Activated CD8-positive, alpha-beta memory T cell treated with anti-CD3 and anti-CD28 coated beads for 36 hours (primary cell): ENCODE data around the gene ADSS2. TPM values are rescaled to one million over a fixed set of nuclear protein-coding genes. Genes with fewer than 3 reads are reported as not detected.

Experiments used
- CTCF ChIA-PET: fragments of 350-600 bp; sonication (Branson Sonifier 250); formaldehyde crosslinking; loops from one replicate; lab custom pipeline; 2021; ENCODE audit warnings: antibody characterized with exemption; lab: Charles Lee
- POLR2A ChIA-PET: fragments of 350-600 bp; sonication (Branson Sonifier 250); formaldehyde crosslinking; loops from one replicate; lab custom pipeline; 2021; ENCODE audit warnings: antibody characterized with exemption; lab: Charles Lee
- total RNA-seq, 2 experiments: library from RNA; stranded (reverse); gene quantifications; one replicate each; pipeline ENCODE4 v1.2.3, GENCODE V29; 2021

ADSS2 gene
- total RNA-seq, 2 experiments from 2014 or later, result 70.3 to 71.0 TPM

DNA sequence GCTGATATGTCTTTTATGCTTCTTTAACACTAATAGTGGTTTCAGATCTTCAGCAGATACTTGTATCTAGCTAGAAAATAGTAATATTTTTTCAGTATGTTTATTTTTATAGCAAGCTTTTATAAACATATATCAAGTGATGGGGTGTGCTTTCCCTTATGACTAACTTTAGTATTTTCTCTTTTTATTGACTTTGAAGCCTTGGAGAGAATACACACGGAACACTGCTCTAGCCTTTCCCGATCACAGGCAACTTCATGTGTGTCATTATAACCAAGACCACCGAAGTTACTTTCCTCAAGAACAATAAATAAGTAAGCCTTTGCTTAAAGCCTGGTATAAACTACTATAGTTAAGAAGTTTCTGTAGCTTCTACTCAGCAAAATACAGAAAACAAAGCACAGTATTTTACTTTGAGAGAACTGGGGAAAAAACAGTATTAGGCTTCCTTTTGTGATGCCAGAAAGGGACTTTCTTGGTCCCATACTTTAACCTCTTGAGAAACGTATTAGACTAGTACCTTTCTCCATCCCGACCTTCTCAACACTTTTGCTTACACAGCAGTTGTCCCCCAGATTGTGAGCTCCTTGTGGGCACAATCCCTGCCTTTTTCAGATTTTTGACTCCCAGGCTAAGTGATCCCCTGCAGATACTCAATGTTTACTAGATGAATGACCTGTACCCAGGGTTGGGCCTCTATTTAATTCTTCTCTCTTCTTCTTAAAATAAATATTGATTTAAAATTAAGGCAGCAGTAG lies 3.3 kb downstream of the ADSS2 start:
- CTCF ChIA-PET, result no interaction called here
- POLR2A ChIA-PET, result no interaction called here

DNA sequence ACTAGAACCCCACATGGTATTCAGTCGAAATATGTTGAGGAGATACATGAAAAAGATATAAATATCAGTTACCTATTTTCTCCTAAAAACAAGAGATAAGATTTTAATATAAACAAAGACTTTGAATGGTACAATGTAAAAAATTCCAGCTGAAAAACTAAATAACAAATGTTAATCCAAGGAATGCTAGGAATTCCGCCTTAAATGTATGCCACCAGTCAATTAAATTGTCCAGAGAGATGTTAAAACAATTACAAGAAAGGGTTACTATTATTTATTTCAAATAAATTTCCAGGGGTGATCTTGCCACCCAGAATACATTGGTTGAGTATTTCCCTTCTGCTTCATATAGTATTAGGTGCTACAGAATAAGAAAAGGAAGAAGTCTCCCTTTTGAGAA lies 4.2 kb downstream of the ADSS2 start:
- ChIA-PET CTCF (no interaction called here), POLR2A (no interaction called here)

DNA sequence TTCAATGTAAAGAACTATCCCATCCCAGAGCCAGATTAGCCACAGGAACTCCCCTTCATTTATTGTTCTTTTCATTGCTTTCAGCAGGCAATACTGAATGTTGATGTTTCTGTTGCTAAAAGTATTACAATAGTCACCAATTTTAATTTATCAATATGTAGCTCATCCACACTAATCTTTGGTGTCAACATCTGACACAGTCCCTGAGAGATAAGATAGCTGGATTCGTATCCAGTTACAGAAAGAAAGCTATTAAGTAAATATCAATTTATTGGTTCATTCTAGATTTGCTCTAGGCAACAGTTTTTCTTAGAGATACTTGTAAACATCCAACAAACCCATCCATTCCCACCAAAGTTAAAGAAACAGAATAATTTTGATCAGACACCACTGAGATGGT lies 4.7 kb downstream of the ADSS2 start:
- ChIA-PET POLR2A (no interaction called here), CTCF (no interaction called here)

DNA sequence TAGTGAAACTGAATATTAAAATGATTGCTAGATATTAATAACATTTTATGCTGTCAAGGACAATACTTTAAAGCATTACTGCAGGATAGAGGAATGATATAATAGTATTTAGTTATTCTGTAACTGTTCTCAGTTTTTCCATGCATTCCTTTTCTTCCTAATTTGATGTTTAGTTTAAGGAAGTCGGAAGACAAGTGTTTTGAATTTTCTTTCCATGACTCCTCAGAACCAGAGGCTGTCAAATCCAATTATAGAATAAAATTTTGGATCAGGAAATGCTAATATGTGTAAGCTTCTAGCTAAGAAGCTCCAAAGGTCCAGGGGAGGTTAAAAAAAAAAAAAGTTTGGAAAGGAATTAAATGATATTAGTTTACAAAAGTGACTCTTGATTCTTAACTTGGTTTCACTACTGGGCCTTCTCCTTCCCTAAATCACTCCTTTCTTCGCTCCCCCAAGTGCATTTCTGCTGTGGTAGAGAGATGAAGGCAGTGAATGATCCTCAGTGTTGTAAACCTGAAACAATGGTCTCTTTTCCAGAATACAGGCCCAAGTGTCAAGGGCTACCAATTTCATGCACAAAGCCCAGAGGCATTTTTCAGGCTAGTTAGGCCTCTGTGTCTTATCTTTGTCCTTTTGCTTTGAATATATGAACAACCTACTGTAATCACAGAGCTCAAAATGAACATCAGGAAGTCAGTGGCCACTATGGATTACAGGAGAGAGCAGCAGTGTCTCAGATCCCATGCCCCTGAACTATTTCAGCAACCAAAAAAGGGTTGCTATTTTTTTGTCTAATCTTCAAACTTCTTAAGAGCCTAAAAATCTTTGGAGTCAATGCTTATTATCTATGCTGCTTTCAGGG lies 6.2 kb downstream of the ADSS2 start:
- POLR2A ChIA-PET, result no interaction called here
- CTCF ChIA-PET, result no interaction called here

DNA sequence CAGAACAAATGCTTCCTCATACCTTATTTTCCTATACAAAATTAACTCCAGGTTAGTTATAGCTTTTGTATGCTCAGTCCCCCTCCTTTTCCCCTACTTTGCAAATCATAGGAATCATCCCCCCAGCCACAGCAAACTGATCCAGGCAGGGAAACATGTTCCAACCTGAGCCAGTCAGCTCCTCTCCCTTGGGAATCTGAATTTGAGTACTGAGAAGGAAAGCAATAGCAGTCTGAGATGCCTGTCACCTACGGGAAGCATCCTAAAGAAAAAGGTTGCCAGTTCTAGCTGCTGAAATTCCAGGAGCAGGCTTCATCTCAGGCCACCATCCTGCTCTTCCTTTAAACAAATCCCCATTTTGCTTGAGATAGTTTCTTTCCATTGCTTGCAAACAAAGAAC lies 6.9 kb downstream of the ADSS2 start:
- CTCF ChIA-PET, result no interaction called here
- POLR2A ChIA-PET, result no interaction called here

DNA sequence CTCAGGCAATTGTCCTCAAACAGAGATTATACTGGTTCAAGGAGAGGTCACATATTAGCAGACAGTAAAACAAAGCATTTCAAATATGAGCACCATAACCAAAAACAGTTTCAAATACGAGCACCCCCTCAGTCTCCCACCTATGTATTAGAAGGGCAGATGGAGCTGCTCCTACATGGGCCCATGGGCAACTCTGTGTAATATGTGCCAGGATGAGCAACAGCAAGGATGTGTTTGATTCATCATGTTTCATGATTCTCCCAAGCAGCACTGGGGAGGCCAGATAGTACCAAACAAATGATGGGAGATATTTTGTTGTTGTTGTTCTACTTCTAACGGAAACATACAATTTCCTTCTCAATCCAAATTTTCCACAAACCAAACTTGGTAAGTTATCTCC lies 8.9 kb downstream of the ADSS2 start:
- POLR2A ChIA-PET, result no interaction called here

DNA sequence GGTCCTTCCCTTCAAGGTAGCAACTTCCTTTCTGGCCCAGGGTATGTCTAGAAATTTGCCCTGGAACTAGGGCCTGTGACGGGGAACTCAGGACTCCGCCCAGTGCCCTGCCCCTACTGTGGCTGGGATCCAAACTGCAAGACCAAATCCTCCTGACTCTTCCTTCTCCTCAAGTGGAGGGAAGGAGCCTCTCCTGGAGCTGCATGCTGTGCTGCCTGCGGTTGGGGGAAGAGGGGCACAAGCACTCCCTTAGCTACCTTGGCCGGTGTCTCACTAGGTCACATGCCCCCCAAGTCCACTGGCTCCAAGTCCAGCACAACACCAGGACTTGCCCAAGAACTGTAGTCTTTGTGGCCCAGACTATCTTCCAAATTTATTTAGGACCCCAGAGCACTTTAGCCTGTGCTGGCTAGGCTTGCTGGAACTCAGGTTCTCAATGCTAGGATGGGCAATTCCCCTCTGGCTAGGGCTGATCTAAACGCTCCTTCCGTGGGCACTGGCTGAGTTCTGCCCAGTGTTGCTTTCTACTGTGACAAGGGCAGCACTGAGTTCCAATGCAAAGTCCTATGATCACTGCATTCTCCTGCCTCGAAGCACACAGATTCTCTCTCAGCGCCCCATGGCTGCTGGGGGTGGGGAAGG lies 12.2 kb downstream of the ADSS2 start:
- ChIA-PET CTCF (no interaction called here), POLR2A (no interaction called here)

More for the DNA sequence above, 8.9 kb downstream of the ADSS2 start:
- CTCF ChIA-PET, result no interaction called here

DNA sequence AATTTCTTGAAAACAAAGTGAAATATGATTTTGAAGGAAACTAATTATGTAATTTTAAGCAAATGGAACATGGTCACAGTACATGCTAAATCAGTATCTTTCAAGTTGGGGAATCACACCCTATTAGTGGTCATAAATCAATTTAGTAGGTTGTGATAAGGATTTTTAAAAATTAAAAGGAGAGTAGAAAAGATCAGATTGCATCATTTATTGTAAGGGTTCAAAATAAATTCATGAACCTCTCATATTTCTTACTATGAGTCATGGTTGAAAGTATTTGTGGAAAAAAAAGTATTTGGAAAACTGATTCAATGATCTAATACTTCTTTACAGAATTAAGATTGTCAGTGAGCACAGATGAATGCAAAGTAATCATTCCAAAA lies 14.6 kb downstream of the ADSS2 start:
- CTCF ChIA-PET, result no interaction called here
- POLR2A ChIA-PET, result no interaction called here

DNA sequence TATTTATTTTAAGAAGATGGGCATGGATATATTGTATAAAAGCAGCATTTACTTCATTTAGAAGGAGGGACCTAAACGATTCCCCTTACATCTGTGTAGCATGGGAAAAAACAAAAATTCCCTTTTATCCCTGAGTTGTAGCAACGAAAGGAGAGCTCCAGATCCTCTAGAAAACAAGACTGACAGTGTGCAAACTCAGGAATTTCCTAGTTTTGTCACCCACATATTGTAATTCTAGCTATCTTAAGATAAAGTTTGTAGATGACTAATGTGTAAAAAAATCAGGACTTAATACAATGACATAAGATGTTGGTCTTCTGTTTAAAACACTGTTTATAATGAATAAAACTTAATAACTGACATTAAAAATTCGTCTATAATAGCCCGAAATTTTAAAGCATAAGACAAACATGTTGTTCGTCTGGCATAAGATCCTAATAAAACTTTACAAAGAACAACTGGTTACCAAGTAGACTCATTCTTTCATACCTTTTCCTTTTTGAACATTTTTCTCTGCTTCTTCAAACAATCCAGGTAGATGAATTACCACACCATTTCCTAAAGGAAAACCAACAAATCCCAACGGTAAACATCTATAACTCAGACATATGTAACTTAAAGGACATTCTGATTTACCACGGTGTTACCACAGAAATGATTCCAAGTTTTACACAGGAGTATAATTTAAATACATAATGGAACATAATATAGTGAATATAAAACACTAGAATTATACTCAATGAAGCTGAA lies 15.2 kb downstream of the ADSS2 start:
- CTCF ChIA-PET, result interaction anchor here (0.7 kb wide), 1 partner anchor 13 kb away, joined by 3 read pairs; no protein-coding TSS in a partner anchor
- POLR2A ChIA-PET, result no interaction called here

DNA sequence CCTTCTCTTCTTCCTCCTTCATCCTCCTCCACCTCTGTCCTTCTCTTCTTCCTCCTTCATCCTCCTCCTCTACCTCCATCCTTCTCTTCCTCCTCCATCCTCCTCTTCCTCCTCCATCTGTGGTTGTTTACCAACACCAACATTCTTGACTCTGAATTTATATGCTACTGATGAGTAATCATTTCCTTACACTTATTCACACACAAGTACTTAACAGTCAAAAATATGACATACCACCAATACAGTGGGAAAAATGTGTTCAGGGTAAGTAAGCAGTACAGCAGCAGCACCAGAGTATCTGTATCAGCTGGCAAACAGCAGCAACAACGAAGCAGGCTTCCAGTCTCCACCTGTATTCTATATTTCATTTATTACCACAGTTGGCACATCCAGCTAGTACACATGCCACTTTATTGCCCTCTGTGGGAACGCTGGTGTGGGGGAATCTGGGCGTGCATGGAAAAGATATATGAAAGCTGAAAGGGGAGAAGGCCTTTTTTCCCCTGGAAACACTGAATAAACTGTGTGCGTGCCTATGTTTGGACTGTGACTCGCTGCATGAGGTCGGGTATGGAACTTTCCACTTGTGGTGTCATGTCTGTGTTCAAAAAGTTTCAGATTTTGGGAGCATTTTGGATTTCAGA lies 16.0 kb downstream of the ADSS2 start:
- ChIA-PET CTCF (interaction anchor here (0.7 kb wide), 1 partner anchor 244 kb away, joined by 3 read pairs; no protein-coding TSS in a partner anchor), POLR2A (no interaction called here)

DNA sequence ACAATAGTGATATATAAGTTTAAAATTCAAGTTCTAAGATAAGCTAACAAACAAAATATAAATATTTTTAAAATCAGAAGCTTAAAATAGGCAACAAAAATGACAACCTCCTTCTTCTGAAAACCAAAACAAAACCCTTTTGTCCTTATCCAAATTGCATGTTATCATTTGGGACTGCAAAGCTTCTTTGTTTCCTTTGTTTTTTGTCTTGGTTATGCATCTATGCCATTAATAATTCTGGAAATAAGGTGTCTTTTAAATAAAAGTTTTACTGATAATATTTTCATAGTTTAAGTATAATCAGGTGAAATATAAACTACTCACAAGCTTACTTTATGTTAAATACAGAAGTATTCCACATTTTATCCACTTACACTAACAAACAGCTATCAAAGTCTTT lies 20.5 kb downstream of the ADSS2 start:
- ChIA-PET CTCF (no interaction called here), POLR2A (no interaction called here)

DNA sequence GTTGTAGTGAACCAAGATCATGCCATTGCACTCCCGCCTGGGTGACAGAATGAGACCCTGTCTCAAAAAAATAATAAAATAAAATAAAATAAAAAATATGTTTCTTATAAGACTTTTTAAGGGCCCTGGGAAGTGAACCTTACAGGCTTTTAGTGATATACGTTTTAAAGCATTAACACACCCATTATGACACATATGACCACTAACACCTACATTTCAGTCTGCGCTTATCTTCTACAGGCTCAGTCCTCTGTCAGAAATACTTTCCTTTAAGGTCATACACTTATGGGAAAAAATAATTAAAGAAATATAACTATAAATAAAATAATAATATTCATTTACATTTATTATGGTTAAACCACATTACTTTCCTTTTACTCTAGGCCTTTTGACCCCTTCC lies 21.9 kb downstream of the ADSS2 start:
- ChIA-PET CTCF (interaction anchor here (1.0 kb wide), 1 partner anchor 19 kb away, joined by 4 read pairs; no protein-coding TSS in a partner anchor), POLR2A (no interaction called here)

DNA sequence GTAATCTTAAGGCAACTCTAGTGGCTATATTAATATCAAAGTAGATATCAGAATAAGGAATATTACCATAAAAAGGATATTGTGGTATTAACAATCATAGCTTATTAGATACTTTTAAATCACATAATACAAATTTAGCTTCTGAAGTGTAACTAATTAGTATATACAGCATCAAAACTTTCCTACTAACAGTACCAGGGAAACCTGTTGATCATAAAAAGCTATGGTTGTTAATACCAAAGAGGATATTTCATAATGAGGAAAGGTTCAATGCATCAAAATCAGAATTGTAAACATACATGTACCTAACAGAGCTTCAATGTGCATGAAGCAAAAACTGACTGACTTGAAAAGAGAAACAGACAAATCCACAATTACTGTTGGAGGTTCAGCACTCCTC lies 24.1 kb downstream of the ADSS2 start:
- POLR2A ChIA-PET, result no interaction called here
- CTCF ChIA-PET, result no interaction called here

DNA sequence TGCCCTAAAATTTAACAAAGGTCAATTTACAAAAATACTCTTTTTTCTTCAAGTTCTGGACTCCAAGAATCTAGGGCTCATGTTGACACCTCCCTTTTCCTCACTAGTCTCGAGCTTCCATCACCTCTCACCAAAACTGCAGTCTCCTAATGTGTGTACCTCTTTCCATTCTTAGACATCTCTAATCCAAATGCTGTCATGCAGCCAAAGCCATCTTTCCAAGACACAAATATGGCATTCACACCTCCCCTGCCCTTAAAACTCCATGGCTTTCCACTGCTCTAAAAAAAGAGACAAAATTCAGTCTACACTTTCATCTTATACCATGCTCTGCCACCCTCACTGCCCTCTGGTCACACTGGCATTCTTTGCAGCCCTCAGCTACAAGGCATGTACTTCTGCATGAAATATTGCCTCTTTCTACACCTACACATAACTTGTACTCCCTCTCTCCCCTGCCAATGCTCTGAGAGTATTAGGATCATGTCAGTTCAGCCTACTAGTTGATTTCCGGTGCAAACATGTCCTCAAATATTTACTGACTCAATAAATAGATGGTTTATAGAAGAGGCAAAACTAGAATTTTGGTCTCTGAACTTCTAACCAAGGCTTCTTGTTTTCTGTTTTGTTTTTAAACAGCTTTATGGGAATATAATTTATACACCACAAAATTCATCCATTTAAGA lies 26.9 kb downstream of the ADSS2 start:
- CTCF ChIA-PET, result interaction anchor here (0.5 kb wide), 1 partner anchor 73 kb away, joined by 4 read pairs; a partner anchor contains a TSS

DNA sequence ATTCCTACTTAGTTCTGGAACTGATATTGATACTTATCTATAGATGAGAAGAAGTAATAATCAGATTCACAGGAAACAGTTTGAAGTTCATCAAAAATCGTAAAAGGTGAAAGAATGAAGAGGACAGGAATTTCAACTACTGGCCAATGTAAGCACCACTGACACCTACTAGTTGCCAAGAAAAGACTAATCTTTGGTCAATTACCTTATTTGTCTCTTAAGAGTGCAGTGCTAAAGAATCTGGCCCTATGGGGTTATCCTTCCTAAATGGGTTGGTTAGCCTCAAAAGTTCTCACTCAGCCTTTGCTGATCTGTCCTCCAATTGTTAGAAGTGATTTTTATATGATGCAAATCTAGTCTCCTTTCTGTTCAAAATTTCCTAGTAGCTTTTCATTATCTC lies 29.5 kb downstream of the ADSS2 start:
- CTCF ChIA-PET, result interaction anchor here (0.5 kb wide), 1 partner anchor 30 kb away, joined by 5 read pairs; no protein-coding TSS in a partner anchor

More for the DNA sequence above, 26.9 kb downstream of the ADSS2 start:
- POLR2A ChIA-PET, result no interaction called here

DNA sequence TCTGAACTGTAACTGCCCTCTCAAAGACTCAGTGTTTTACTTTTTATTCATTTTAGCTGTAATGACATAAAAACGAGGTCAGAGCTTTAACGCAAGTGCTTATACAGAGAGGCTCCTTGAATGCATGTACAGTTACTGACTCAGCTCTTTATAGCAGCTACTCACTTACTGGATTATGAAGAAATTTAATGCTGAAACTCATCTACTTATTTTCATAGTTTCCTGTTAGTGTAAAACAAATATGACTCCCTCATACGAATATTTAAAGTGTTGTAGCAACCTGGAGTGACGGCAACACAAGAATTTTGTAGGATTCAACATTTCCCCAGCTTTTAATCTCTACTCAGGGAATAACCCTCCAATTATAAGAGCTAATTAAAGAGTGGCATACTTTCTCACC lies 32.7 kb downstream of the ADSS2 start:
- CTCF ChIA-PET, result no interaction called here
- POLR2A ChIA-PET, result no interaction called here

More for the DNA sequence above, 29.5 kb downstream of the ADSS2 start:
- POLR2A ChIA-PET, result no interaction called here

DNA sequence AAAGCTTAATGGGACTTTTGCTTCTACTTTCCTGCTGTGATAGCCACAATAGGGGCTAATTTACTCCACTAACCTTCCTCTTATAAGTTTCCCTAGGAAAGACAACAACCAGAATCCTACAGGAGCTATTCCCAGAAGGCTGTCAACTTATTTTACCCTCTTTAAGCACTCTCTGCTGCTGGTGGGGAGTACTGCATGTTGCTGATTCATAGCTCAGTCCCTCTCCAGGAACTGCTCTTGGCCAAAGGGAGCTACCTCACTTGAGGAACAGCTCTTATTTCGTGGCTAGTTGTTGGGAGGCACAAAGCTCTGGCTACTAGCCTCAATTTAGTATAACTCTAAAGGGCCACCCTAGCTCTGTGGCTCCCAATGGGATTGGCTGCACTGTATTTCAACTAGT lies 37.2 kb downstream of the ADSS2 start:
- ChIA-PET CTCF (no interaction called here), POLR2A (interaction anchor here (0.6 kb wide), 1 partner anchor 31 kb away, joined by 3 read pairs; no protein-coding TSS in a partner anchor)

DNA sequence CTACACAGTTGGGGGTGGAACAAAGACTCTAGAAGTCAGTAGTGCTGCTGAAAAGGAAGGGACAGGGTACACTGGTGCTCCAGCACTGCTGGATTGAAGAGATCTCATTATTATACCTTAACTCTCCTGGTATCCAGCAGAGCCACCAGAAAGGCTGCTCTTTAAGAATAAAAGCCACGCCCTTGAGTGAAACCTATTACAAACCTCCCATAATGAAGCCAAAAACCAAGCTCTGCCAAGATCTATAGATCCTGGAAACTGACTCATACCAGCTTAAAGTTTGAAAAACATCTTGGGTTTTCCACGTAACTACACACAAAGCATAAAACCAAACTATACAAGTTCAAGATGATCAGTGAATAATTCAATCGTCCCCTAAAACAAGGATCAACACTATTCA lies 38.0 kb downstream of the ADSS2 start:
- ChIA-PET CTCF (no interaction called here), POLR2A (no interaction called here)
